ENCODE data around the gene ELK3.

The ELK3 gene

GRCh38 chr12:96208801-96209549 lies 14.8 kb downstream of the ELK3 start:
- no peak for DNase-seq (ENCODE audit: low read depth)
- H3K4me3 ChIP-seq (ENCODE audit: low read depth, low read length): no peak overlapping the region

DNA sequence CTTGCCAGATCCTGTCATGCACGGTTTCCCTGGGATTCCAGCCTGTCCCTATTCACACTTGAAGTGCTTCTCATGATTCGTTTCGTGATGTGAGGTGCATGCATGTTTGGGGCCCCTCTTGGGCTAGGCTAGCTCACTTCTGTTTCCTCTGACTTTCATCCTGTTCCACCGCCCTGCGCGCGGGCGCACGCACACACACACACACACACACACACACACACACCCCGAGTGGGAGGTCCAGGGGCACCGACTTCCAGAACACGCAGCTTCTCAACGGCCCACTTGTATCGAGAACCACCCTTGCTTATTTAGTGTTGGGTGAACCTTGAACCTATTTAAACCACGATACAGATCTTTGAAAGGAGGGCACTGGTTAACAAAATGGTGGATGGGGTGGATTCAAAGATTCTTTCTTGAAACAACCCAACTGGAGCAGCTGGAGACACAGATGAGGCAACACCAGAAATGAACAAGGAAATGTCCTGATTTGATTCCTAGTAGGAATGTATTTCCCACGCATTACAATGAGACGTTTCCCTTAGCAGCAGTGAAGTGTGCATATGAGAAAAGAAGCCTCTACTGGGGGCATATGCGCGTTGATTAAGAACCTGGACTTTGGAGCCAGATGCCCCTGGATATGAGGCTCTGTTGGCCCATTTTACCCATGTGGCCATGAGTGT lies 16.3 kb downstream of the ELK3 start:
- DNase-seq (ENCODE audit: low read depth): no peak
- H3K4me3 ChIP-seq (ENCODE audit: low read depth, low read length): no peak overlapping the region

DNA sequence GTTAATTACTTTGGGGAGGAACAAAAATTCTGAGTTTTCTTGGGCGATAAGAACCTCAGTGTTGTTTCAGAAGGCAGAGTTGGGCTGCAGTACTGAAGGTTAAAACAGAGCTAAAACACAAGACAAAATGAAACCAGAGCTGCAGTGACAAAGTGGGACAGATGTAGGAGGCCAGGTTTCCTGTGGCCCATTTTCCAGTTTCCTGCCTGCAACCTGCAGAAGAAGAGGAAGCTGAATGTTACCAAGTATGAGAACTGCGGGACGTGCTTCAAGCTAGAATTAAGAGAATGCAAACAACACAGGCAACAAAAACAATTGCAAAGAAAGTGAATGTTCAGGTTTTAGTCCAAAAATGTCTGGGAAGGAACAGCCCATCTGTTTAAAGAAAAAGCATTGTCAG lies 17.8 kb downstream of the ELK3 start:
- no peak for DNase-seq (ENCODE audit: low read depth)
- H3K4me3 ChIP-seq (ENCODE audit: low read depth, low read length): no peak overlapping the region

- no peak for DNase-seq (ENCODE audit: low read depth)
- H3K4me3 ChIP-seq (ENCODE audit: low read depth, low read length): no peak overlapping the region
These were observed 18.5 kb downstream of the ELK3 start for GRCh38 chr12:96212456-96213375.

DNA sequence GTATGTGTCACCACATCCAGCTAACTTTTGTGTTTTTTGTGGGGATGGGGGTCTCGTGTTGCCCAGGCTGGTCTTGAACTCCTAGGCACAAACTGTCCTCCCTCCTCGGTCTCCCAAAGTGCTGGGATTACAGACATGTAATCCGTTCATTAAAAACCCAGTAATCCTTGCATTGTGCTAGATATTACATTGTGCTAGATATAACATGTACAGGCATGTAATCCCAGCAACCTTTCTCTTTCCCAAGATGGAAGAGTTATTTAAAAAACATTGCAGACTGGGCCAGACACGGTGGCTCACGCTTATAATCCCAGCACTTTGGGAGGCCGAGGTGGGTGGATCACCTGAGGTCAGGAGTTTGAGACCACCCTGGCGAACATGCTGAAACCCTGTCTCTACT lies 19.7 kb downstream of the ELK3 start:
- no peak for DNase-seq (ENCODE audit: low read depth)
- no peak overlapping the region for H3K4me3 ChIP-seq (ENCODE audit: low read depth, low read length)

- no peak for DNase-seq (ENCODE audit: low read depth)
- H3K4me3 ChIP-seq (ENCODE audit: low read depth, low read length): no peak overlapping the region
These were observed 21.7 kb downstream of the ELK3 start for GRCh38 chr12:96215919-96216273.

- DNase-seq (ENCODE audit: low read depth): no peak
- no peak overlapping the region for H3K4me3 ChIP-seq (ENCODE audit: low read depth, low read length)
These were observed 25.0 kb downstream of the ELK3 start for GRCh38 chr12:96218989-96219678.

GRCh38 chr12:96219700-96220206 lies 25.6 kb downstream of the ELK3 start:
- peak; percentile 95 for DNase-seq (ENCODE audit: low read depth)

DNA sequence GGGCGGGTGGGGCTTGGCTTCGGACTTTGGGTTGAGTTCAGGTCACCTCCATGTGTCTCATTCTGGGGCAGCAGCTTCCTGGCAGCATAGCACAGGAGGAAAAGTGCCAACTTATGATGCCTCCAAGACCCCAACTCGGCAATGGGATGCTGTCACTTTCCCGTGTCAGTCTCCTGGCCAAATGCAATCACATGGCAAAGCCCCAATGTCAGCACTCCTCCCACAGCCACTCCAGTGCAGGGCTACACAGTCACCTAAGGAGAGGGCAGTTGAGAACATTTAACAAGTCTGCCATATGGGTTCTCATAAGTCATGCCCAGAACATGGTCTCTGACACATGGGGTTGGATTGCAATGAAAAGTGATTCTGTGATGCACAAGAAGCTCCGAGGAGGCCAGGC lies 26.7 kb downstream of the ELK3 start:
- H3K4me3 ChIP-seq (ENCODE audit: low read depth, low read length): no peak overlapping the region
- no peak for DNase-seq (ENCODE audit: low read depth)

More at GRCh38 chr12:96219700-96220206, 25.6 kb downstream of the ELK3 start:
- no peak overlapping the region for H3K4me3 ChIP-seq (ENCODE audit: low read depth, low read length)

DNA sequence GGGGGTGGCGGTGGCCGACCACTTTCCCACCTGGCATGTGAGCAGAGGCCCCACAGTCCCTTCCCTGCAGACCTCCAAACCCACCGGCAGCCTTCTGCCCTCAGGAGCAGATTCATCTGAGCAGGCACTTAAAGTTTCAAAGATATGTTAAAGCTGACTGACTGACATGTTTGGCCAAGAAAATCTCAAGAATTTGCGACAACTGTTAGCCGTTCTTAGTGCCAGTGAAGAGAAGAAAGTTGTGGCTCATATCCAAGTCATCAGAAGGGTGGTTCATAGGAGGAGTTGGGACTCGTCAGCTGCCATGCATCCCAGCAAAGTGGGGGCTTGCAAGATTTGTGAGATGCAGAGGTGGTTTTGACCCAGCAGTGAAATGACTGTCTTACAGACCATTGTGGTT lies 27.2 kb downstream of the ELK3 start:
- H3K4me3 ChIP-seq (ENCODE audit: low read depth, low read length): no peak overlapping the region
- no peak for DNase-seq (ENCODE audit: low read depth)

- no peak overlapping the region for H3K4me3 ChIP-seq (ENCODE audit: low read depth, low read length)
- DNase-seq (ENCODE audit: low read depth): no peak
These were observed 29.4 kb downstream of the ELK3 start for GRCh38 chr12:96223411-96224218.

GRCh38 chr12:96224219-96224615 lies 30.0 kb downstream of the ELK3 start:
- no peak overlapping the region for H3K4me3 ChIP-seq (ENCODE audit: low read depth, low read length)
- DNase-seq (ENCODE audit: low read depth): no peak

GRCh38 chr12:96225044-96225855 lies 31.1 kb downstream of the ELK3 start:
- H3K4me3 ChIP-seq (ENCODE audit: low read depth, low read length): no peak overlapping the region
- no peak for DNase-seq (ENCODE audit: low read depth)

GRCh38 chr12:96225994-96226399 lies 31.8 kb downstream of the ELK3 start:
- no peak overlapping the region for H3K4me3 ChIP-seq (ENCODE audit: low read depth, low read length)
- no peak for DNase-seq (ENCODE audit: low read depth)

DNA sequence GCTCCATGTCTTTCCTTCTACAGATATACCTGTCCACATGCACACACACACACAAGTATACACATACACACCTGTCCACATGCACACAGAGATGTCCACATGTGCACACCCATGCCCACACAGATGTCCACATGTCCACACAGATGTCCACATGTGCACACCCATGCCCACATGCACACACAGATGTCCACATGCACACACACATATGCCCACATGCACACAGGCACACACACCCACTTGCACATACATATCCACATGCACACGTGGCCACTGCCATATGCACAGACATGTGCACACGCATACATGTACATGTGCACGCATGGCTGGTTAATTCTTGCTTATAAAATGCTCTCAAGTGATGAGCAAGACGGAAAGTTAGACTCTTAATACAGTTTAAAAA lies 32.2 kb downstream of the ELK3 start:
- H3K4me3 ChIP-seq (ENCODE audit: low read depth, low read length): no peak overlapping the region
- DNase-seq (ENCODE audit: low read depth): no peak

DNA sequence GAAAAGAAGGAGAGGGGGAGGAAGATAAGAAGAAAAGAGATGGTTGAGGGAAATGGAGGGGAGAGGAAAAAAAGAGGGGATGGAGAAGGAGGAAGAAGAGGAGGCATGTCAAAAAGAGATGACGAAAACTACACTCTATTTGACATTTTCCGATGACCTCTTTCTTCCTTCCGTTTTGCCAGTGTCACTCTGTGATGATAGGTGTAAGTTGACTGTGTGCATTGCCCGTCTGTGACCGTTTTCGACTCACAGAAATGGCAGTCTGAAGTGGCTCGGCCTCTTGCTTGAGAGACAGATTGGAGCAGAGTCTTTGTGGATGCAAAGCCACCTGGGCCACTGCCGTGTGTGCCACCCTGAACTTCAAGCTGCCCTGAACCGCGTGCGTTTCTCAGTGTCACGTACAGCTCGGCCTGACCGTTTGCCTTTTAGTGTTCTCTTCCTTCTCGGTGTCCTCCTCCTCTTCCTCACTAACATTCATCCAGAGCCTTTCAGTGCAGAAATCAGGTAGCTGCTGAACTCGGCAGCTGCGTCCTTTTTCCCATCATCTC lies 32.7 kb downstream of the ELK3 start:
- no peak for DNase-seq (ENCODE audit: low read depth)
- no peak overlapping the region for H3K4me3 ChIP-seq (ENCODE audit: low read depth, low read length)

DNA sequence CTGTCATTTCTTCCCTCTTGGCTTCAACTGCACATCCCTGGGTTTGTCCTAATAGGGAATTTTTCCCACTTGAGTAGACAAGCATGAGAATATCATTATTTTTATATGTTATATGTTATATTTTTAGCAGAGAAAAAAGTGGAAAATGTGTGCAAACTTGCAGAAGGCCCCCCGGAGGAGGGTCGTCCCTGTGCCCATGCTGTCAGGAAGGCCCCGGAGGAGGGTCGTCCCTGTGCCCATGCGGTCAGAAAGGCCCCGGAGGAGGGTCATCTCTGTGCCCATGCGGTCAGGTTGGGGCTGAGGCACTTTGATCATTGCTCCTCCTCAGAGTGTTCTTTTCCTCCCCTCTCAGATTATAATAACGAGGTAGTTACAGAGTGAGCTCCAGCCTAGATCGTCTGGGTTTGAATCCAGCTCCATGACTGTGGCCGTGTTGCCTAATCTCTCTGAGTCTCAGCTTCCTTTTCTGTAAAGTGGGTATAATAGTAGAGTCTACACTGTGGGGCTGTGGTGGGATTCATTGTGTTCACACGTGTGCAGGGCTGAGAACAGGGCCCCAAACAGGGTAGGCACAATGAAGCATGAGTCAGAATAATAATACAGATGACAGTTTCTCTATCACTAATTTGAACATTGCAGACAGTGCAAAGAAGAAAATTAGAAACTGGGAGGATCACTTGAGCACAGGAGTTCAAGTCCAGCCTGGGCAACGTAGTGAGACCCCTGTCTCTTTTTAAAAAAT lies 33.4 kb downstream of the ELK3 start:
- H3K4me3 ChIP-seq (ENCODE audit: low read depth, low read length): no peak overlapping the region
- no peak for DNase-seq (ENCODE audit: low read depth)

Data from skeletal muscle cell (primary cell).